ENCODE data around the gene HRH3. TPM values are rescaled to one million over a fixed set of nuclear protein-coding genes. Genes with fewer than 3 reads are reported as not detected.
A peak's percentile ranks its signal among the peaks of the same experiment; 100 is the strongest.

Gene HRH3
- total and polyA plus RNA-seq, 5 donors from 2014 or later: not detected

DNA sequence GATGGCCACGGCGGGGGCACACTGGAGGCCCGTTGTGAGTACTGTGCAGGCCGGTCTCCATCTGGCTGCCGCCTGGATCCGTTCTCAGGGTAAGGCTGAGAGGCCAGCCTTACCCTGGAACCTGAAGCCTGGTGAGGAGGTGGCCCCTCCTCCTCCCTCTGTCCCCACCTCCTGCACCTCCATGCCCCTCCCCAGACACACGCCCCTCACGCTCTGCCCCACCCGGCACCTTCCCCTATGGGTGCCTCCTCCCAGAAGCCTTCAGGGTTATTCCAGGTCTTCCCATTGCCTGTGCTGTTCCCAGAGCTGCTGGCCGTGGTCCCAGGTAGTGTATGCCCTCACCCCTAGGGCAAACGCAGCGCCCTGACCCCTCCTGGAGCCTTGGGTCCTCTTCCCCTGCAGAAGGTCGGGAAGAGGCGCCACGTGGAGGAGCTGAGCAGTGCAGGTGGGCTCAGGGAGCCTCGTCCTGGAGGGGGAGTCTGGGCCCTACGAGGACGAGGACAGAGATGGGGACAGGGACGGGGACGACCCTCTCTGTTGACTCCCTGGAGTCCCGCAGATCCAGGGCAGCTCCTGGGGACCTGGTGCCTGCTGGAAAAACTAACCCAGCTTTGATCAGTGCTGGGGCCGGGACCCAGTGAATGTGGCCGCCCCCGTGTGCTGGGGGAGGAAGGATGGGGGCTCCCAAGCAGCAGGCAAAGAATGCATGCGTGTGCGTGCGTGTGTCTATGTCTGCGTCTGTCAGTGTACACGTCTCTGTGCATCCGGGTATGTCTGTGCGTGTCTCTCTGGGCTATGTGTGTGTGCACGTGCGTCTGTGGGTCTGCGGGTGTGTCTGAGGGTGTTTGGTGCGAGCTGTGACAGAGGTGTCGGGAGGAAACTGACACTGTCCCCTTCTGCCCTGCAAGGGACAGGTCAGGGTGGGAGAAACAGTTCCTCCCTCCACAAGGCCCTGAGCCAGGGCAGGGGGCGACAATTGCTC lies 8.2 kb upstream of the HRH3 start:
- Mint-ChIP-seq H3K4me3 (peak overlapping the region in 1 of 4 donors; percentile 55), H3K9me3 (peaks cover 0 to 2% (median 0%) of the 10 kb centered on the region in 7 donors), H3K4me1 (no peaks in the 10 kb centered on the region), H3K36me3 (no peaks in the 10 kb centered on the region), H3K27me3 (no peaks in the 10 kb centered on the region), H3K27ac (no peak overlapping the region)
- no peaks in the 10 kb centered on the region for H3K9me3 ChIP-seq (ENCODE audit: control insufficient read depth in 2 of 2, low read length in 2 of 2)
- no peaks in the 10 kb centered on the region for H3K4me1 ChIP-seq (ENCODE audit: control insufficient read depth, insufficient read depth, low read length, poor library complexity, severe bottlenecking)
- H3K27ac ChIP-seq (ENCODE audit: insufficient read depth, low read length, poor library complexity, severe bottlenecking): no peak overlapping the region
- DNase-seq (no peak), ATAC-seq (ENCODE audit: low read depth in 2 of 2) (no peak)
- H3K4me3 ChIP-seq (ENCODE audit: low read depth, low read length): no peak overlapping the region
- H3K36me3 ChIP-seq (ENCODE audit: control insufficient read depth, insufficient read depth, low read length): no peaks in the 10 kb centered on the region
- H3K27me3 ChIP-seq (ENCODE audit: control insufficient read depth, insufficient read depth, low read length): no peaks in the 10 kb centered on the region

DNA sequence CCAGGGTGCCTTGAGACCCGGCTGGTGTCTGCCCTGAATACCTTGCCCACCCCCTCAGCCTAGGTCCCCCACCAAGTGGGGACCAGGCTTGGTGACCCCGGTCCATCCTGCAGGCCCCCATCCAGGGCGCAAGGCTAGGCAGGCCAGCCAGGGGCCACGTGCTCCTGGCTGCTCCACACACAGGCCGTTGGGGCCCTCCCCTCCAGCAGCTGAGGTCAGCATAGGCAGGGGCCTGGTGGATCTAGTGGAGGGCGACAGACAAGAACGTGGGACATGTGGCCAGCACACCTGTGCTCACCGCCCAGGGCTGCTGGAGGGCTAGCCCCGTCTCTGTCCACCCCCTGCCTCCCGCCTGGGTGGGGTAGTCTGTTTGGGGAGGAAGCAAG lies 7.5 kb upstream of the HRH3 start:
- Mint-ChIP-seq H3K4me3 (peak overlapping the region in 1 of 4 donors; percentile 55), H3K36me3 (no peaks in the 10 kb centered on the region), H3K27ac (no peak overlapping the region), H3K27me3 (peaks cover 5% of the 10 kb centered on the region), H3K9me3 (peaks cover 0 to 2% (median 0%) of the 10 kb centered on the region in 7 donors), H3K4me1 (no peaks in the 10 kb centered on the region)
- no peak overlapping the region for H3K4me3 ChIP-seq (ENCODE audit: low read depth, low read length)
- no peaks in the 10 kb centered on the region for H3K9me3 ChIP-seq (ENCODE audit: control insufficient read depth in 2 of 2, low read length in 2 of 2)
- no peaks in the 10 kb centered on the region for H3K27me3 ChIP-seq (ENCODE audit: control insufficient read depth, insufficient read depth, low read length)
- DNase-seq (no peak), ATAC-seq (ENCODE audit: low read depth in 2 of 2) (no peak)
- H3K36me3 ChIP-seq (ENCODE audit: control insufficient read depth, insufficient read depth, low read length): no peaks in the 10 kb centered on the region
- no peak overlapping the region for H3K27ac ChIP-seq (ENCODE audit: insufficient read depth, low read length, poor library complexity, severe bottlenecking)
- no peaks in the 10 kb centered on the region for H3K4me1 ChIP-seq (ENCODE audit: control insufficient read depth, insufficient read depth, low read length, poor library complexity, severe bottlenecking)

GRCh38 chr20:62226707-62227590 lies 6.9 kb upstream of the HRH3 start:
- H3K4me1 ChIP-seq (ENCODE audit: control insufficient read depth, insufficient read depth, low read length, poor library complexity, severe bottlenecking): no peaks in the 10 kb centered on the region
- H3K4me3 ChIP-seq (ENCODE audit: low read depth, low read length): no peak overlapping the region
- Mint-ChIP-seq H3K27me3 (peaks cover 5% of the 10 kb centered on the region), H3K4me3 (no peak overlapping the region), H3K4me1 (no peaks in the 10 kb centered on the region), H3K36me3 (no peaks in the 10 kb centered on the region), H3K27ac (no peak overlapping the region), H3K9me3 (peaks cover 0 to 2% (median 0%) of the 10 kb centered on the region in 7 donors)
- no peaks in the 10 kb centered on the region for H3K9me3 ChIP-seq (ENCODE audit: control insufficient read depth in 2 of 2, low read length in 2 of 2)
- no peak for ATAC-seq (ENCODE audit: low read depth in 2 of 2)
- no peak overlapping the region for H3K27ac ChIP-seq (ENCODE audit: insufficient read depth, low read length, poor library complexity, severe bottlenecking)
- H3K27me3 ChIP-seq (ENCODE audit: control insufficient read depth, insufficient read depth, low read length): no peaks in the 10 kb centered on the region
- DNase-seq: no peak
- H3K36me3 ChIP-seq (ENCODE audit: control insufficient read depth, insufficient read depth, low read length): no peaks in the 10 kb centered on the region

GRCh38 chr20:62225820-62226635 lies 6.0 kb upstream of the HRH3 start:
- no peaks in the 10 kb centered on the region for H3K27me3 ChIP-seq (ENCODE audit: control insufficient read depth, insufficient read depth, low read length)
- no peak for ATAC-seq (ENCODE audit: low read depth in 2 of 2)
- H3K4me1 ChIP-seq (ENCODE audit: control insufficient read depth, insufficient read depth, low read length, poor library complexity, severe bottlenecking): no peaks in the 10 kb centered on the region
- Mint-ChIP-seq H3K4me1 (peaks cover 0 to 1% (median 0%) of the 10 kb centered on the region in 4 donors), H3K27me3 (peaks cover 11% of the 10 kb centered on the region), H3K27ac (no peak overlapping the region), H3K9me3 (peaks cover 0 to 2% (median 0%) of the 10 kb centered on the region in 7 donors), H3K36me3 (no peaks in the 10 kb centered on the region), H3K4me3 (no peak overlapping the region)
- H3K36me3 ChIP-seq (ENCODE audit: control insufficient read depth, insufficient read depth, low read length): no peaks in the 10 kb centered on the region
- no peak for DNase-seq
- no peak overlapping the region for H3K27ac ChIP-seq (ENCODE audit: insufficient read depth, low read length, poor library complexity, severe bottlenecking)
- H3K9me3 ChIP-seq (ENCODE audit: control insufficient read depth in 2 of 2, low read length in 2 of 2): no peaks in the 10 kb centered on the region
- H3K4me3 ChIP-seq (ENCODE audit: low read depth, low read length): no peak overlapping the region

GRCh38 chr20:62225026-62225425 lies 4.9 kb upstream of the HRH3 start:
- Mint-ChIP-seq H3K27ac (no peak overlapping the region), H3K4me1 (peaks cover 0 to 2% (median 0%) of the 10 kb centered on the region in 4 donors), H3K36me3 (no peaks in the 10 kb centered on the region), H3K4me3 (no peak overlapping the region), H3K9me3 (peaks cover 0 to 2% (median 0%) of the 10 kb centered on the region in 7 donors), H3K27me3 (peaks cover 17% of the 10 kb centered on the region)
- H3K9me3 ChIP-seq (ENCODE audit: control insufficient read depth in 2 of 2, low read length in 2 of 2): no peaks in the 10 kb centered on the region
- H3K36me3 ChIP-seq (ENCODE audit: control insufficient read depth, insufficient read depth, low read length): no peaks in the 10 kb centered on the region
- ATAC-seq (ENCODE audit: low read depth in 2 of 2) (no peak), DNase-seq (no peak)
- no peak overlapping the region for H3K4me3 ChIP-seq (ENCODE audit: low read depth, low read length)
- H3K27ac ChIP-seq (ENCODE audit: insufficient read depth, low read length, poor library complexity, severe bottlenecking): no peak overlapping the region
- no peaks in the 10 kb centered on the region for H3K27me3 ChIP-seq (ENCODE audit: control insufficient read depth, insufficient read depth, low read length)
- peaks cover 4% of the 10 kb centered on the region for H3K4me1 ChIP-seq (ENCODE audit: control insufficient read depth, insufficient read depth, low read length, poor library complexity, severe bottlenecking)

DNA sequence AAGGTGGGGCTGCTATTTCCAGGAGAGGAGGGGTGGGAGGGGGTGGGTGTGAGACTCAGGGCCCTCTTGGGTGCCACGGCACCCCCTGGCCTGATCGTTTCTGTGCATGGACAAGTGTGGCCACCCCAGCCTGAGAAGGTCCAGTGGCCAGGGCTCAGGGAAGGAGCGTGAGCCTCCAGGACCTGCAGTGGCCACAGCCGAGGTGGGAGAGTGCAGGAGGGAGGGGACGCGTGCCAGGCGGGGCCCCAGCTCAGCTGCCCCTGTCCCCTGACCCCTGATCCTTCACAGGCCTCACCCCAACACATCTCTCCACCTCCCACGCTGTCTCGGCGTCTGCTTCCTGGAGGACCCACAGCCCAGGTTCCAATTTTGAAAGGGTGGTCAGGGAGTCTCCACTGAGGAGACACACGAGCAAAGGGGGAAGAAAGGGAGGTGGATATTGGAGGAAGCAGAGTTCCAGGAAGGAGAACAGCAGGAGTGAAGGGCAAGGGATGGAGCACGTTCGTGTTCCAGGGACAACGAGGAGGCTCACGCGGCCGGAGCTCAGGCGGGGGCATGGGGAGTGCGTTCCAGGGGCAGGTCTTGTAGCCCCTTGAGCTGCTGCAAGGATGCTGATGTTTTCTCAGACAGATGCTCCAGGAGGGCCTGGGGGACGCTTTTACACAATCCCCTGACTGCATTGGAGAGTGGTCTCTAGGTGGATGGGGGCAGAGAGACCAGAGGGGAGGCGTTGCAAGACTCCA lies 4.2 kb upstream of the HRH3 start:
- Mint-ChIP-seq H3K27me3 (peaks cover 17% of the 10 kb centered on the region), H3K27ac (no peak overlapping the region), H3K4me1 (peaks cover 0 to 2% (median 0%) of the 10 kb centered on the region in 4 donors), H3K36me3 (no peaks in the 10 kb centered on the region), H3K9me3 (peaks cover 0 to 2% (median 0%) of the 10 kb centered on the region in 7 donors), H3K4me3 (no peak overlapping the region)
- DNase-seq (no peak), ATAC-seq (ENCODE audit: low read depth in 2 of 2) (no peak)
- Histone ChIP-seq H3K27me3 (ENCODE audit: control insufficient read depth, insufficient read depth, low read length) (no peaks in the 10 kb centered on the region), H3K9me3 (ENCODE audit: control insufficient read depth in 2 of 2, low read length in 2 of 2) (no peaks in the 10 kb centered on the region), H3K27ac (ENCODE audit: insufficient read depth, low read length, poor library complexity, severe bottlenecking) (no peak overlapping the region), H3K4me3 (ENCODE audit: low read depth, low read length) (no peak overlapping the region), H3K4me1 (ENCODE audit: control insufficient read depth, insufficient read depth, low read length, poor library complexity, severe bottlenecking) (peaks cover 8% of the 10 kb centered on the region), H3K36me3 (ENCODE audit: control insufficient read depth, insufficient read depth, low read length) (no peaks in the 10 kb centered on the region)

Measured in CD4-positive, CD25-positive, alpha-beta regulatory T cell (primary cell).